Retinal pigment epithelial cell (primary cell): ENCODE results near the gene ZNF575.

Experiments
- DNase-seq: peaks from one replicate; pipeline ENCODE4 v3.0.0-alpha.2; 2010; ENCODE audit warnings: low read depth
- H3K4me3 ChIP-seq: 2 replicates; pipeline ENCODE4 v1.5.1; 2011; ENCODE audit warnings: mild to moderate bottlenecking, low read length, control low read depth, moderate library complexity
- CTCF ChIP-seq: conservative IDR thresholded peaks from 2 replicates; pipeline ENCODE4 v1.5.1; 2011; ENCODE audit warnings: low read depth, low read length, control low read depth, inconsistent platforms

The ZNF575 gene

GRCh38 chr19:43503501-43504425 lies 29.2 kb upstream of the ZNF575 start:
- TF ChIP-seq CTCF: no peak
- DNase-seq: peak; percentile 51
- H3K4me3 ChIP-seq: peak overlapping the region; percentile 81

GRCh38 chr19:43504426-43505185 lies 28.4 kb upstream of the ZNF575 start, which contains the start of gene PHLDB3:
PHLDB3 (minus strand) TSS chr19:43504746; CDS start chr19:43504118, 628 bp downstream.
- DNase-seq: no peak
- H3K4me3 ChIP-seq: peak within 1 kb of the TSS; percentile 81
- no peak for TF ChIP-seq CTCF

GRCh38 chr19:43505186-43505456 lies 27.9 kb upstream of the ZNF575 start:
- TF ChIP-seq CTCF: no peak
- H3K4me3 ChIP-seq: no peak overlapping the region
- DNase-seq: no peak

- no peak for DNase-seq
- TF ChIP-seq CTCF: no peak
- no peak overlapping the region for H3K4me3 ChIP-seq
Observed at GRCh38 chr19:43505941-43506340, 27.0 kb upstream of the ZNF575 start.

GRCh38 chr19:43506629-43507028 lies 26.4 kb upstream of the ZNF575 start:
- DNase-seq: no peak
- H3K4me3 ChIP-seq: no peak overlapping the region
- no peak for TF ChIP-seq CTCF

- no peak overlapping the region for H3K4me3 ChIP-seq
- DNase-seq: no peak
- TF ChIP-seq CTCF: no peak
Observed at GRCh38 chr19:43507880-43508279, 25.1 kb upstream of the ZNF575 start.

- TF ChIP-seq CTCF: no peak
- no peak for DNase-seq
Observed at GRCh38 chr19:43510713-43511112, 22.3 kb upstream of the ZNF575 start.

More at GRCh38 chr19:43510713-43511112, 22.3 kb upstream of the ZNF575 start:
- no peak overlapping the region for H3K4me3 ChIP-seq
